Transverse colon (tissue), 4 donors: ENCODE results near the gene MEIS3.
"Not testable (repeated sequence)": the region's sequence is repeated elsewhere in the genome, so short reads cannot be mapped to it uniquely, and the experiment has no call there.

Source experiments
- POLR2A ChIP-seq: fragments of 450-650 bp; IDR thresholded peaks from one replicate; pipeline ENCODE4 v1.6.1; 2016; ENCODE audit warnings: antibody characterized with exemption, mild to moderate bottlenecking, moderate library complexity
- POLR2AphosphoS5 ChIP-seq, 3 donors: sonication (generic); formaldehyde crosslinking; IDR thresholded peaks; one replicate each; pipeline ENCODE4 v1.6.1; 2016; ENCODE audit warnings: antibody characterized with exemption in 3 of 3
- TF ChIP-seq, protein P1 (sequence below), 5 experiments: fragments of 200-600 bp in 3 of 5; fragments of 450-650 bp in 2 of 5; sonication (generic) in 3 of 5; IDR thresholded peaks; 1 replicate in 2 of 5; 2 replicates in 3 of 5; pipeline ENCODE4 v1.5.1; 2016 to 2017; ENCODE audit warnings: antibody characterized with exemption in 5 of 5, inconsistent platforms in 3 of 5, mild to moderate bottlenecking in 2 of 5, moderate library complexity in 1 of 5

DNA sequence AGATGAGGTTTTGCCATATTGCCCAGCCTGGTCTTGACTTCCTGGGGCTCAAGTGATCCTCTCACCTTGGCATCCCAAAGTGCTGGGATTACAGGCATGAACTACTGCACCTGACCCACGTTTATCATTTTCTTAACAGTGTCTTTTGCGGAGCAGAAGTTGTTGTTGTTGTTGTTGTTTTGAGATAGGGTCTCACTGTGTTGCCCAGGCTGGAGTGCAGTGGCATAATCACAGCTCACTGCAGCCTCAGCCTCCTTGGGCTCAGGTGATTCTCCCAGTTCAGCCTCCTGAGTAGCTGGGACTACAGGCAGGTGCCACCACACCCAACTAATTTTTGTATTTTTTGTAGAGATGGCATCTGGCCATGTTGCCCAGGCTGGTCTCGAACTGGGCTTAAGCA, 31.7 kb downstream of the MEIS3 start:
- TF ChIP-seq, protein P1, sequence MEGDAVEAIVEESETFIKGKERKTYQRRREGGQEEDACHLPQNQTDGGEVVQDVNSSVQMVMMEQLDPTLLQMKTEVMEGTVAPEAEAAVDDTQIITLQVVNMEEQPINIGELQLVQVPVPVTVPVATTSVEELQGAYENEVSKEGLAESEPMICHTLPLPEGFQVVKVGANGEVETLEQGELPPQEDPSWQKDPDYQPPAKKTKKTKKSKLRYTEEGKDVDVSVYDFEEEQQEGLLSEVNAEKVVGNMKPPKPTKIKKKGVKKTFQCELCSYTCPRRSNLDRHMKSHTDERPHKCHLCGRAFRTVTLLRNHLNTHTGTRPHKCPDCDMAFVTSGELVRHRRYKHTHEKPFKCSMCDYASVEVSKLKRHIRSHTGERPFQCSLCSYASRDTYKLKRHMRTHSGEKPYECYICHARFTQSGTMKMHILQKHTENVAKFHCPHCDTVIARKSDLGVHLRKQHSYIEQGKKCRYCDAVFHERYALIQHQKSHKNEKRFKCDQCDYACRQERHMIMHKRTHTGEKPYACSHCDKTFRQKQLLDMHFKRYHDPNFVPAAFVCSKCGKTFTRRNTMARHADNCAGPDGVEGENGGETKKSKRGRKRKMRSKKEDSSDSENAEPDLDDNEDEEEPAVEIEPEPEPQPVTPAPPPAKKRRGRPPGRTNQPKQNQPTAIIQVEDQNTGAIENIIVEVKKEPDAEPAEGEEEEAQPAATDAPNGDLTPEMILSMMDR (IDR thresholded peaks at IDR 0.05): not testable (repeated sequence)
- not testable (repeated sequence) for TF ChIP-seq POLR2A; POLR2AphosphoS5 (IDR thresholded peaks at IDR 0.05)
